HG03432 (cell line): Measurements from ENCODE around the gene ARL4C.
"Not testable (repeated sequence)": the region's sequence is repeated elsewhere in the genome, so short reads cannot be mapped to it uniquely, and the experiment has no call there.

Experiments
- ATAC-seq: cut with Tn5 transposase; IDR thresholded peaks from one replicate; pipeline ENCODE4 v1.9.1; 2021; ENCODE audit warnings: mild to moderate bottlenecking, moderate library complexity; ENCODE audit not compliant: unreplicated experiment

ARL4C gene

GRCh38 chr2:234478121-234478858 is 18.6 kb downstream of the ARL4C start:
- no peak for ATAC-seq

GRCh38 chr2:234476766-234477165 is 20.1 kb downstream of the ARL4C start:
- ATAC-seq: no peak

- ATAC-seq: no peak
Measured at GRCh38 chr2:234474654-234475053, 22.2 kb downstream of the ARL4C start.

- ATAC-seq: no peak
Measured at GRCh38 chr2:234472155-234472554, 24.7 kb downstream of the ARL4C start.

- ATAC-seq: no peak
Measured at GRCh38 chr2:234469972-234470371, 26.9 kb downstream of the ARL4C start.

GRCh38 chr2:234469251-234469845 is 27.5 kb downstream of the ARL4C start:
- no peak for ATAC-seq

- no peak for ATAC-seq
Measured at GRCh38 chr2:234468503-234468902, 28.4 kb downstream of the ARL4C start.

GRCh38 chr2:234467289-234467688 is 29.6 kb downstream of the ARL4C start:
- ATAC-seq: no peak

GRCh38 chr2:234464291-234464645 is 32.6 kb downstream of the ARL4C start:
- no peak for ATAC-seq

GRCh38 chr2:234463626-234464290 is 33.1 kb downstream of the ARL4C start:
- ATAC-seq: no peak

GRCh38 chr2:234462218-234462992 is 34.5 kb downstream of the ARL4C start:
- no peak for ATAC-seq

- ATAC-seq: no peak
Measured at GRCh38 chr2:234459401-234460009, 37.4 kb downstream of the ARL4C start.

GRCh38 chr2:234458466-234458865 is 38.4 kb downstream of the ARL4C start:
- no peak for ATAC-seq

- ATAC-seq: no peak
Measured at GRCh38 chr2:234457421-234457820, 39.5 kb downstream of the ARL4C start.

- ATAC-seq: not testable (repeated sequence)
Measured at GRCh38 chr2:234455246-234455645, 41.6 kb downstream of the ARL4C start.

GRCh38 chr2:234454433-234454832 is 42.4 kb downstream of the ARL4C start:
- ATAC-seq: no peak

- no peak for ATAC-seq
Measured at GRCh38 chr2:234453216-234453615, 43.7 kb downstream of the ARL4C start.

GRCh38 chr2:234451852-234452625 is 44.8 kb downstream of the ARL4C start:
- no peak for ATAC-seq

GRCh38 chr2:234451242-234451641 is 45.6 kb downstream of the ARL4C start:
- no peak for ATAC-seq

- no peak for ATAC-seq
Measured at GRCh38 chr2:234450431-234451124, 46.3 kb downstream of the ARL4C start.
